ENCODE results near the gene CCDC51. TPM values are rescaled to one million over a fixed set of nuclear protein-coding genes. Genes with fewer than 3 reads are reported as not detected.

Gene CCDC51
- total and polyA plus RNA-seq, 9 of the 15 experiments (the other 6 are each of a cell fraction or from before 2014, with no cell fraction given) = 6.5 to 18.6 (median 15.7) TPM

DNA sequence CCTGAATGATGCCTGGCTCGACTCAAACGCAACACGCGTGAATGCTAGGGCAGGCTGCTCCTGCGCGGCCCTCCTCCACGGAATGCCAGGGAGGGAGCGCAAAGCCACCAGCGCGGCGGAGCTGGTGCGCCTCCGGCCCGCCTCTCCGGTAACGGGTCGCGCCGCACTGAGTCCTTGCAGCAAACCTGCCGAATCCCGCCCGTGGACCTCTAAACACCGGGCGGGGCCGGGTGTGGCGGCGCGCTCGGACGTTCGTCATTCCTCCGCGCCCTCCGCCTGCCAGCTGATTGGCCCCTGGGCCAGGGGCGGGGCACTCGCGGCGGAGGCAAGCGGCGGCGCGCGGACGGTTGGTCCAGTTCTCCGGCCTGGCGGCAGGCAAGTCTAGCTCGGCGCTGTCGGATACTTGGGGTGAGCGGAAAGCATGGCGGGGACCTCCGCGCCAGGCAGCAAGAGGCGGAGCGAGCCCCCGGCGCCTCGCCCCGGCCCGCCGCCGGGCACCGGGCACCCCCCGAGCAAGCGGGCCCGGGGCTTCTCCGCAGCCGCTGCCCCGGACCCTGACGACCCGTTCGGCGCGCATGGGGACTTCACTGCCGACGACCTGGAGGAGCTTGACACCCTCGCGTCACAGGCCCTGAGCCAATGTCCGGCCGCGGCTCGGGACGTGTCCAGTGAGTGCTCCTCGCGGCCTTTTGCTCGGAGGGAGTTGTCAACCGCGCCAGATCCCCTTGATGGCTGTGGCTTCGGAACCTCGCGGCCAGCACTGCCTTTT, 6.7 kb upstream of the CCDC51 start, which contains the start of gene ATRIP (continued):
- TF ChIP-seq CCNT2 (IDR thresholded peaks at IDR 0.05; ENCODE audit: borderline replicate concordance, extremely low read depth, insufficient read length, low read depth, low read length) (peak; percentile 75), DPF2 (IDR thresholded peaks at IDR 0.05) (no peak), NCOA1 (IDR thresholded peaks at IDR 0.05; ENCODE audit: low read depth) (no peak), RNF2 (IDR thresholded peaks at IDR 0.05) (no peak), ZNF174 (CRISPR knock-in tag; IDR thresholded peaks at IDR 0.05) (no peak), ZSCAN32 (CRISPR knock-in tag; IDR thresholded peaks at IDR 0.05) (no peak), TAL1 (IDR thresholded peaks at IDR 0.05) (no peak), ZNF165 (CRISPR knock-in tag; IDR thresholded peaks at IDR 0.05; ENCODE audit: borderline replicate concordance) (no peak), TAF7 (tag; IDR thresholded peaks at IDR 0.05) (no peak), NFYB (IDR thresholded peaks at IDR 0.05; ENCODE audit: extremely low read depth, insufficient read length) (peak; percentile 36), HNRNPK (IDR thresholded peaks at IDR 0.05; ENCODE audit: low read depth, low read length, poor library complexity, severe bottlenecking) (no peak), MCM2 (IDR thresholded peaks at IDR 0.05; ENCODE audit: low read depth) (no peak), HNRNPLL (IDR thresholded peaks at IDR 0.05; ENCODE audit: low read depth, low read length, poor library complexity, severe bottlenecking) (peak; percentile 52), HMGN3 (IDR thresholded peaks at IDR 0.05; ENCODE audit: borderline replicate concordance, extremely low read depth, insufficient read length, low read depth, low read length) (peak; percentile 82), RAD51 (IDR thresholded peaks at IDR 0.05; ENCODE audit: borderline replicate concordance, low read depth) (no peak), ZNF24 (IDR thresholded peaks at IDR 0.05) (no peak), ZNF263 (CRISPR knock-in tag; IDR thresholded peaks at IDR 0.05; ENCODE audit: borderline replicate concordance) (peak; percentile 68; the same call in 1 of the 2 replicates), TGIF2 (CRISPR knock-in tag; IDR thresholded peaks at IDR 0.05) (no peak; the same call in 1 of the 2 replicates), KAT7 (CRISPR knock-in tag; IDR thresholded peaks at IDR 0.05; ENCODE audit: borderline replicate concordance) (no peak), NFATC3 (IDR thresholded peaks at IDR 0.05) (no peak), NFXL1 (CRISPR knock-in tag; IDR thresholded peaks at IDR 0.05) (no peak), SMAD3 (CRISPR knock-in tag; conservative IDR thresholded peaks at IDR 0.05) (no peak), ZHX1 (conservative IDR thresholded peaks at IDR 0.05; ENCODE audit: low read length) (no peak)
- TF ChIP-seq, protein P1, sequence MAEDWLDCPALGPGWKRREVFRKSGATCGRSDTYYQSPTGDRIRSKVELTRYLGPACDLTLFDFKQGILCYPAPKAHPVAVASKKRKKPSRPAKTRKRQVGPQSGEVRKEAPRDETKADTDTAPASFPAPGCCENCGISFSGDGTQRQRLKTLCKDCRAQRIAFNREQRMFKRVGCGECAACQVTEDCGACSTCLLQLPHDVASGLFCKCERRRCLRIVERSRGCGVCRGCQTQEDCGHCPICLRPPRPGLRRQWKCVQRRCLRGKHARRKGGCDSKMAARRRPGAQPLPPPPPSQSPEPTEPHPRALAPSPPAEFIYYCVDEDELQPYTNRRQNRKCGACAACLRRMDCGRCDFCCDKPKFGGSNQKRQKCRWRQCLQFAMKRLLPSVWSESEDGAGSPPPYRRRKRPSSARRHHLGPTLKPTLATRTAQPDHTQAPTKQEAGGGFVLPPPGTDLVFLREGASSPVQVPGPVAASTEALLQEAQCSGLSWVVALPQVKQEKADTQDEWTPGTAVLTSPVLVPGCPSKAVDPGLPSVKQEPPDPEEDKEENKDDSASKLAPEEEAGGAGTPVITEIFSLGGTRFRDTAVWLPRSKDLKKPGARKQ (CRISPR knock-in tag; IDR thresholded peaks at IDR 0.05) = no peak
- TF ChIP-seq, protein P2, sequence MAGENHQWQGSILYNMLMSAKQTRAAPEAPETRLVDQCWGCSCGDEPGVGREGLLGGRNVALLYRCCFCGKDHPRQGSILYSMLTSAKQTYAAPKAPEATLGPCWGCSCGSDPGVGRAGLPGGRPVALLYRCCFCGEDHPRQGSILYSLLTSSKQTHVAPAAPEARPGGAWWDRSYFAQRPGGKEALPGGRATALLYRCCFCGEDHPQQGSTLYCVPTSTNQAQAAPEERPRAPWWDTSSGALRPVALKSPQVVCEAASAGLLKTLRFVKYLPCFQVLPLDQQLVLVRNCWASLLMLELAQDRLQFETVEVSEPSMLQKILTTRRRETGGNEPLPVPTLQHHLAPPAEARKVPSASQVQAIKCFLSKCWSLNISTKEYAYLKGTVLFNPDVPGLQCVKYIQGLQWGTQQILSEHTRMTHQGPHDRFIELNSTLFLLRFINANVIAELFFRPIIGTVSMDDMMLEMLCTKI (IDR thresholded peaks at IDR 0.05; ENCODE audit: partially characterized antibody) = no peak

All from K562 (cell line).